B cell (primary cell): ENCODE data around the gene AFF3.
"Not testable (repeated sequence)": the region's sequence is repeated elsewhere in the genome, so short reads cannot be mapped to it uniquely, and the experiment has no call there.

Experiments used
- CTCF ChIP-seq: fragments of 200-600 bp; IDR thresholded peaks from one replicate; pipeline ENCODE4 v1.8.0; 2022; ENCODE audit warnings: antibody characterized with exemption, mild to moderate bottlenecking
- EZH2 ChIP-seq: IDR thresholded peaks from 2 replicates; pipeline ENCODE4 v1.6.1; 2012; ENCODE audit warnings: borderline replicate concordance, low read depth, mild to moderate bottlenecking, moderate library complexity, low read length; ENCODE audit not compliant: insufficient read depth, poor library complexity, severe bottlenecking

- not testable (repeated sequence) for TF ChIP-seq CTCF, EZH2
These were observed 208.9 kb downstream of the AFF3 start for GRCh38 chr2:99933491-99933890.
